GM18508 (cell line): ENCODE results near the gene CHPF.

Experiments used
- ATAC-seq: cut with Tn5 transposase; IDR thresholded peaks from one replicate; pipeline ENCODE4 v1.9.1; 2021; ENCODE audit warnings: moderate number of reproducible peaks; ENCODE audit not compliant: insufficient read depth, unreplicated experiment

Gene CHPF

GRCh38 chr2:219516888-219517287 is 26.7 kb downstream of the CHPF start:
- ATAC-seq = no peak

GRCh38 chr2:219515874-219516629 is 27.6 kb downstream of the CHPF start:
- no peak for ATAC-seq

GRCh38 chr2:219514836-219515235 is 28.8 kb downstream of the CHPF start:
- no peak for ATAC-seq

- ATAC-seq = no peak
These were observed 29.3 kb downstream of the CHPF start, which contains the start of gene ASIC4 for GRCh38 chr2:219514196-219514761. TSS of gene ASIC4 (plus strand) at chr2:219514482. CDS start at chr2:219514725, 243 bp downstream.

GRCh38 chr2:219513787-219514186 is 29.8 kb downstream of the CHPF start:
- ATAC-seq = no peak

GRCh38 chr2:219512524-219513216 is 30.9 kb downstream of the CHPF start:
- no peak for ATAC-seq

GRCh38 chr2:219511547-219512325 is 31.9 kb downstream of the CHPF start:
- ATAC-seq = no peak

- no peak for ATAC-seq
These were observed 33.0 kb downstream of the CHPF start for GRCh38 chr2:219510512-219511135.

- ATAC-seq = no peak
These were observed 33.7 kb downstream of the CHPF start for GRCh38 chr2:219509780-219510511.

GRCh38 chr2:219508971-219509779 is 34.4 kb downstream of the CHPF start:
- no peak for ATAC-seq

- ATAC-seq = no peak
These were observed 35.2 kb downstream of the CHPF start for GRCh38 chr2:219508444-219508734.

- ATAC-seq = no peak
These were observed 35.8 kb downstream of the CHPF start for GRCh38 chr2:219507581-219508443.

- ATAC-seq = no peak
These were observed 36.6 kb downstream of the CHPF start for GRCh38 chr2:219506802-219507526.

- no peak for ATAC-seq
These were observed 37.3 kb downstream of the CHPF start for GRCh38 chr2:219506153-219506801.

- no peak for ATAC-seq
These were observed 38.0 kb downstream of the CHPF start for GRCh38 chr2:219505585-219505984.

- no peak for ATAC-seq
These were observed 41.0 kb downstream of the CHPF start for GRCh38 chr2:219502618-219503017.

GRCh38 chr2:219501849-219502248 is 41.8 kb downstream of the CHPF start:
- ATAC-seq = no peak
